Measurements from ENCODE around the gene FRMD5. TPM values are rescaled to one million over a fixed set of nuclear protein-coding genes. Genes with fewer than 3 reads are reported as not detected.

FRMD5 gene
- polyA plus RNA-seq, 3 donors = not detected

DNA sequence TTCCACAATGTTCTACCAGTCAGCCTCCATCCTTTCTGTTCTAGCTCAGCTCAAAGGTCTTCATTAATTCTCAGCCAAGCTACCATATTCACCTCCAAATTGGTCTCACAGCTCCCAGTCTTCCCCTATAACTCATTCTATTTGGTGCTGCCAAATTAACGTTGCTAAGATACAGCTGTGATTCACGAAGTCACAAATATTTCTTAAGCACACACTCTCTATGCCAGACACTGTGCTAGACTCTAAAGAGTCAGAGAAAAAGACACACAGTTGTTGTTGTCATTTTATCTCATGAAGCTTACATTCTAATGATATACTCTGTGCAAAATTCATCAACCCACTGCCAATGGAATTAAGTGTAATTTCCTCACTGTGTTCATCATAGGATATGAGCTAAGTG lies 102.8 kb downstream of the FRMD5 start:
- no peaks in the 10 kb centered on the region for H3K9me3 Mint-ChIP-seq
- Histone ChIP-seq H2AFZ (ENCODE audit: insufficient read depth, low read depth, low read length, poor library complexity, severe bottlenecking) (no peak overlapping the region), H3K79me2 (ENCODE audit: insufficient read depth, low read length) (no peaks in the 10 kb centered on the region), H3K9me3 (replicated peaks in 1 of 2; ENCODE audit: control insufficient read depth in 1 of 2, insufficient read depth in 1 of 2, low read length in 2 of 2) (no peaks in the 10 kb centered on the region), H3K4me2 (replicated peaks; ENCODE audit: extremely low read depth, low read length, poor library complexity, severe bottlenecking) (no peak overlapping the region), H3K27me3 (ENCODE audit: control insufficient read depth in 2 of 2, insufficient read depth in 2 of 2, low read length in 2 of 2) (no peaks in the 10 kb centered on the region), H4K20me1 (ENCODE audit: insufficient read depth, low read length) (no peaks in the 10 kb centered on the region), H3K27ac (ENCODE audit: low read depth in 1 of 2, low read length in 2 of 2) (no peak overlapping the region), H3K4me1 (ENCODE audit: control insufficient read depth in 1 of 2, insufficient read depth in 2 of 2, low read length in 2 of 2) (no peaks in the 10 kb centered on the region), H3K4me3 (replicated peaks in 1 of 3; ENCODE audit: low read depth in 2 of 3, low read length in 3 of 3) (no peak overlapping the region), H3K36me3 (replicated peaks in 1 of 2; ENCODE audit: control insufficient read depth in 1 of 2, insufficient read depth in 2 of 2, low read length in 2 of 2) (no peaks in the 10 kb centered on the region), H3K9ac (ENCODE audit: insufficient read depth, low read length, poor library complexity, severe bottlenecking) (no peak overlapping the region)
- no peaks in the 10 kb centered on the region for H3K36me3 Mint-ChIP-seq
- no peak for DNase-seq
- H3K27ac Mint-ChIP-seq = no peak overlapping the region
- H3K4me1 Mint-ChIP-seq = no peaks in the 10 kb centered on the region
- no peak overlapping the region for H3K4me3 Mint-ChIP-seq
- H3K27me3 Mint-ChIP-seq (ENCODE audit: low read depth in 3 of 3) = peaks cover 3 to 11% (median 8%) of the 10 kb centered on the region in 3 donors
- intact Hi-C loops (cut with micrococcal nuclease) = no loop called here
- TF ChIP-seq, protein P1, sequence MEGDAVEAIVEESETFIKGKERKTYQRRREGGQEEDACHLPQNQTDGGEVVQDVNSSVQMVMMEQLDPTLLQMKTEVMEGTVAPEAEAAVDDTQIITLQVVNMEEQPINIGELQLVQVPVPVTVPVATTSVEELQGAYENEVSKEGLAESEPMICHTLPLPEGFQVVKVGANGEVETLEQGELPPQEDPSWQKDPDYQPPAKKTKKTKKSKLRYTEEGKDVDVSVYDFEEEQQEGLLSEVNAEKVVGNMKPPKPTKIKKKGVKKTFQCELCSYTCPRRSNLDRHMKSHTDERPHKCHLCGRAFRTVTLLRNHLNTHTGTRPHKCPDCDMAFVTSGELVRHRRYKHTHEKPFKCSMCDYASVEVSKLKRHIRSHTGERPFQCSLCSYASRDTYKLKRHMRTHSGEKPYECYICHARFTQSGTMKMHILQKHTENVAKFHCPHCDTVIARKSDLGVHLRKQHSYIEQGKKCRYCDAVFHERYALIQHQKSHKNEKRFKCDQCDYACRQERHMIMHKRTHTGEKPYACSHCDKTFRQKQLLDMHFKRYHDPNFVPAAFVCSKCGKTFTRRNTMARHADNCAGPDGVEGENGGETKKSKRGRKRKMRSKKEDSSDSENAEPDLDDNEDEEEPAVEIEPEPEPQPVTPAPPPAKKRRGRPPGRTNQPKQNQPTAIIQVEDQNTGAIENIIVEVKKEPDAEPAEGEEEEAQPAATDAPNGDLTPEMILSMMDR (IDR thresholded peaks at IDR 0.05) = no peak
- WGBS (ENCODE audit: insufficient coverage) = no CpG with 5 or more reads among the region's 2 CpGs

DNA sequence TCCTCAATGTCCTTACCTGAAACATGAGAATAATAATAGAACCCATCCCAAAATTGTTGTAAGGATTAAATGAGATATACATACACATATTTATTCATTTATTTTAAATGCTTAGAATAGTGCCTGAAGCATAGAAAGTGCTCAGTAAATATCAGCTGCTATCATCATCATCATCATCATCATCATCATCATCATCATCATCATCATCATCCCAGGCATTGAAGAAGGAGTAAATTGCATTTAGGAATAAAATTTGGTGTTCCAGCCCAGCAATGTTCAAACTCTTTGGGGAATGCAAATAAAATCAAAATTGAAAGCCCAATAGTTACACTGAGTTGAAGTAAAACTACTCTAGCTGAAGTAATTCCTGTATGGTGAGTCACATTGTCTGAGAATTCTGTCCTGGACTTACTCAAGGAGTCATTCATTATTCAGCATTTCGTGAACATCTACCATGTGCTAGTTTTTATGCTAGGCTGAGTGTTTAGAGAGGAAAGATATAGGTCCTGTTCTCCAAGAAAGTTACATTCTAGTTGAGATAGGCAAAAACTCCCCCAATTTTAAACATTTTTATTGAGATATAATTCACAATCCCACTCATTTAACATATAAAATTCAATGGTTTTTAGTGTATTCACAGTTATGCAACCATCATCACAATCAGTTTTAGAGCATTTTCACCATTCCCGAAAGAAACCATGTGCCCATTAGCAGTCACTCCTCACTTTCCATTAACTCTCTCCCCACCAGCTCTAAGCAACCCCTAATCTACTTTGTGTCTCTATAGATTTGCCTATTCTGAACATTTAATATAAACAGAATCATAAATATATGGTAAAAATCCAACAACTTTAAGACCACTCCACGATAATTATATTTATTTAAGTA lies 107.2 kb downstream of the FRMD5 start:
- no peak overlapping the region for H3K4me2 ChIP-seq (replicated peaks; ENCODE audit: extremely low read depth, low read length, poor library complexity, severe bottlenecking)
- no peaks in the 10 kb centered on the region for H3K9me3 ChIP-seq (replicated peaks in 1 of 2; ENCODE audit: control insufficient read depth in 1 of 2, insufficient read depth in 1 of 2, low read length in 2 of 2)
- H3K36me3 Mint-ChIP-seq = no peaks in the 10 kb centered on the region

More for the DNA sequence above, 107.2 kb downstream of the FRMD5 start:
- 100% methylated on average over 1 of the region's 3 CpGs for WGBS (ENCODE audit: insufficient coverage)
- no peak overlapping the region for H3K9ac ChIP-seq (ENCODE audit: insufficient read depth, low read length, poor library complexity, severe bottlenecking)
- intact Hi-C loops (cut with micrococcal nuclease) = no loop called here
- Mint-ChIP-seq H3K4me3 (no peak overlapping the region), H3K4me1 (no peaks in the 10 kb centered on the region), H3K27me3 (ENCODE audit: low read depth in 3 of 3) (peaks cover 0 to 23% (median 4%) of the 10 kb centered on the region in 3 donors), H3K27ac (peak overlapping the region in 1 of 7 donors; percentile 73), H3K9me3 (peaks cover 0 to 2% (median 0%) of the 10 kb centered on the region in 7 donors)
- H3K27me3 ChIP-seq (ENCODE audit: control insufficient read depth in 2 of 2, insufficient read depth in 2 of 2, low read length in 2 of 2) = peaks cover 0 to 10% of the 10 kb centered on the region in 2 donors
- H4K20me1 ChIP-seq (ENCODE audit: insufficient read depth, low read length) = no peaks in the 10 kb centered on the region
- TF ChIP-seq, protein P1 (IDR thresholded peaks at IDR 0.05) = no peak
- no peak overlapping the region for H2AFZ ChIP-seq (ENCODE audit: insufficient read depth, low read depth, low read length, poor library complexity, severe bottlenecking)
- H3K4me3 ChIP-seq (replicated peaks in 1 of 3; ENCODE audit: low read depth in 2 of 3, low read length in 3 of 3) = no peak overlapping the region
- no peaks in the 10 kb centered on the region for H3K4me1 ChIP-seq (ENCODE audit: control insufficient read depth in 1 of 2, insufficient read depth in 2 of 2, low read length in 2 of 2)
- no peaks in the 10 kb centered on the region for H3K36me3 ChIP-seq (replicated peaks in 1 of 2; ENCODE audit: control insufficient read depth in 1 of 2, insufficient read depth in 2 of 2, low read length in 2 of 2)
- no peaks in the 10 kb centered on the region for H3K79me2 ChIP-seq (ENCODE audit: insufficient read depth, low read length)
- DNase-seq = no peak
- H3K27ac ChIP-seq (ENCODE audit: low read depth in 1 of 2, low read length in 2 of 2) = no peak overlapping the region
